ENCODE data around the gene HES5.

GRCh38 chr1:2570332-2570731 lies 40.3 kb upstream of the HES5 start:
- TF ChIP-seq CTCF (IDR thresholded peaks at IDR 0.05 in 8 of 11, conservative IDR thresholded peaks at IDR 0.05 in 3 of 11) (no peak), POLR2A (IDR thresholded peaks at IDR 0.05) (no peak)

Measured in spleen (tissue), 7 donors.